Measurements from ENCODE around the gene FAM81B. TPM values are rescaled to one million over a fixed set of nuclear protein-coding genes. Genes with fewer than 3 reads are reported as not detected.
A peak's percentile ranks its signal among the peaks of the same experiment; 100 is the strongest.
"Not testable (repeated sequence)": the region's sequence is repeated elsewhere in the genome, so short reads cannot be mapped to it uniquely, and the experiment has no call there.

FAM81B gene, protein sequence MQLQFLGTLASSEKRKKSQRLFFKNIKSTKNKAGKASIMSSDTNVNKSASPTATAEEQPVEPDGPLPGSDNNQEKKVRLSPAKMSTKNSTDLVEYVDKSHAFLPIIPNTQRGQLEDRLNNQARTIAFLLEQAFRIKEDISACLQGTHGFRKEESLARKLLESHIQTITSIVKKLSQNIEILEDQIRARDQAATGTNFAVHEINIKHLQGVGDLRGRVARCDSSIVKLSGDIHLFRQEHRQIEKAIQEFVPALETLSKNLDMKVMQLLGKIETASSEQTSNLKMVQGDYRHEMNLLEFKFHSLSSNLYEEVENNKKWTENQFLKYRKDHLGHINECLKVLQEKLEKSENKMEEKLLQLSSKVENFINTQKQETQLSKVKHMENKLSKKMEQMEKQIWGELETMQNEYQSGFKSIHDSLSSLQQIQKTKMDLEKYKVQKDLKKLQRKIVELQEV
- polyA plus RNA-seq (2013, experiment 1 of 2; ENCODE audit: insufficient read length) = not detected
- polyA plus RNA-seq (2013, experiment 2 of 2; ENCODE audit: insufficient read length) = not detected

DNA sequence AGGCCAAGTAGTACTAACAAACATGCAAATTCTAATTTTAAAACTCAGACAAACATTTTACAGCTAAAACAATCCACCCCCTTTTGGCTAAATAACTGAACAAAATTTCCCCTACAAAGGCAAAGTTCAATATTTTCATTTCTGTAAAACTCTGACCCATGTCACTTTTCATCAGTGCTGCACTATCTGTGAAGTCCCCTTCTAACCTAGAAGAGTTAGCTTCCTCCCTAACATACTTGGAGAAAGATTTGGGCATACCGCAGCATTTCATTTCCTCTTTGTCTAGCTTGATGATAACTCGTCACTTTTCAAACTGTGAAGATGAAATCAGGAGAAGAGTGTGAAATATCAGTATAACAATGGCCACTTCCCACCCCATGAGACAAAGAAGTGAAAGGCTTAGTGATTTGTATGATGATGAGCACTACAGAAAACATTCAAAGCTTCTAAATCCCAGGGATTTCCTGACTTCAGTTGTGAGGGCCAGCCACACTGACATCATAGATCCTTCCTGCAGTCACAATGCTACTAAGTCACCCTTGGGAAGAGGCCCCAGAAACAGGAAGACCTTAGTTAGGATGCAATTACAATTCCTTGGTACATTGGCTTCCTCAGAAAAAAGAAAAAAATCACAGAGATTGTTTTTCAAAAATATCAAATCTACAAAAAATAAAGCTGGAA lies at the start of gene FAM81B:
Gene FAM81B (plus strand): TSS at position 555 of the 681 bp plus-strand sequence. CDS start 24 bp downstream, at position 579.
- peak; percentile 23 for DNase-seq

DNA sequence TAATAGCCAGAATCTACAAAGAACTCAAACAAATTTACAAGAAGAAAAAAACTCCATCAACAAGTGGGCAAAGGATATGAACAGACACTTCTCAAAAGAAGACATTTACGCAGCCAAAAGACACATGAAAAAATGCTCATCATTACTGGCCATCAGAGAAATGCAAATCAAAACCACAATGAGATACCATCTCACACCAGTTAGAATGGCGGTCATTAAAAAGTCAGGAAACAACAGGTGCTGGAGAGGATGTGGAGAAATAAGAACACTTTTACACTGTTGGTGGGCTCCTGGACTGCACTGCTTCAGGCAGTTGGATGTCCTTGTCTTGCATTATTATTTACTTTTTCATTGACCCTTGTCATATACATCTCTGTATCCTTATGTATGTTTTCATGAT lies 49.7 kb upstream of the FAM81B start:
- not testable (repeated sequence) for DNase-seq

DNA sequence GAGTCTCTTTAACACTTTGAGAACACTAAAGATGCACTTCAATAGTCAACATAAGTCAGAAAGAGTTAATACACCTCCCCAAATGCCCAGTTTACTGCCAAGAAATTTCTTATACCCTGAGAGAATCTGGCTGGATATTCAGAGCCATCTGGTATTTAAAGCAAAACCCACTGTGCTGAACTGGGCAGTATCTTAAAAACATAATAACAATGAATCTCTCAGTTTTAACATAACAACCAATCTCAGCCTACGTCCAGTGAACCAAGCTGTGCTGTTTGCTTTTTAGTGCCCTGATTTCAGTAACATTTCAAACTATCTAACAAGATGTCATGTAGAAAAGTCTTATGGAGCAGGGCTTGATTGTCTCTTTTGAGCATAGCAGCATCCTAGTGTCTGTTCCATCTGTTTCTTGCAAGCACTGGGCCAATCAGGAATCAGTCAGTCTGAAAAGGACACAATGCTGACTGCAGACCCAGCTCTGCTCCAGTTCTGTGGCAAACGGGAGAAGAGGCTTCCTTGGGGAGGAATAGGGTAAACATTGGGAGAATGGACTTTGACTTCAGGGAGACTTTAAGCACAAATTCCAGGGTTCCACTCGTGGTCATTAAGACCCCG lies 43.6 kb upstream of the FAM81B start:
- DNase-seq = no peak

DNA sequence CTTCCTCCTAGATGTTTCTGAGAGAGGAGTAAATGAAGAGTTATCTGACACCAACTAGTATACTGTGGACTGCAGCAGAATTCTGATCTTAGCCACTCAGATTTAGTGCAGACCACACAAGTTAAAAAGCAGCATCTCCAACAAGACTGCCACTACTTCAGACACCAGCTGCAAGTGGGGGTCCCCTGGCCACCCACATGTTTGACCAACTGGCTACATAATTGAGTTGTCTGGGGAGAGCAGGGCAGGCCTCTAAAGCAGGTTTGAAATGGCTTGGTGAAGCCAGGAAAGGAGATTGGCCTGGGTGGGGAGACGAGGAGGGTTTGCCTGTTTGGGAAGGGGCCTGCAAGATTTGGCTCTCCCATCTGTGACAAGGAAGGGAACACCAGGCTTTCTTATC lies 40.5 kb upstream of the FAM81B start:
- no peak for DNase-seq

DNA sequence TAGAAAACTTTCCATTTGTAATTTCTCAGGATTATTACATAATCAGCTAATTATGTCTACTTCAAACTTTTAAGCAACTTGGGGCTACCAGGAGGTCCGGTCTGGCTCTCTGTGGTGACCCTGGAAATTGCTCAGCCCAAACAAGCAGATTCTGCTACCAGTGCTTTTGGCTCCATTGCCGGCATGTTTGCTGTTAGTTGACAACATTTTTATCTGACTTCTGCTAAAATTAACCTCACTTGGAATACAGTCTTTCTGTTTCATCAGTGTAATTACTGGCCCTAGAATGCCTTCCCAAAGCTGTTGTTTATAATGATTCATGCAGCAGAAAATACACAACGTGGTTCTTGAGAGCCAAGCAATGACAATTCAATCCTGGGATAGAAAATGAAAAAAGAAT lies 38.5 kb upstream of the FAM81B start:
- DNase-seq = no peak

DNA sequence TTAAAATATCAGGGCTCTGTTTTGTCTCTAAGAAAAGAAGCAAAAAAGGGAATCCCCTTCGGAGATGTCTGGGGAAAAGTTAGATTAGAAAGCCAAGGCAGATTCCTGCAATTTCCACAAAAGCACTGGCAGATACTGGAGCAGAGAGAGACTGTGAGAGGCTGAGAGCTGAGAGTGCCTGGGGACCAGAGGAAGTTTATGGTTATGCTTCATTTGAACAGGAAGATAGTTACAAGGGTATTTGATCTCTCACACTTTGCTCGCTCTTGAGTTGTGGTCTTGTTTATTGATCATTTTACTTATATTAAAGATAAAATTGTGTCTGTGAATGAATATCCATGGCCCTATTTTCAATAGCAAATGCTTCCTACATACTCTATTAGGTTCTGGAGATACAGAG lies 32.8 kb upstream of the FAM81B start:
- no peak for DNase-seq

DNA sequence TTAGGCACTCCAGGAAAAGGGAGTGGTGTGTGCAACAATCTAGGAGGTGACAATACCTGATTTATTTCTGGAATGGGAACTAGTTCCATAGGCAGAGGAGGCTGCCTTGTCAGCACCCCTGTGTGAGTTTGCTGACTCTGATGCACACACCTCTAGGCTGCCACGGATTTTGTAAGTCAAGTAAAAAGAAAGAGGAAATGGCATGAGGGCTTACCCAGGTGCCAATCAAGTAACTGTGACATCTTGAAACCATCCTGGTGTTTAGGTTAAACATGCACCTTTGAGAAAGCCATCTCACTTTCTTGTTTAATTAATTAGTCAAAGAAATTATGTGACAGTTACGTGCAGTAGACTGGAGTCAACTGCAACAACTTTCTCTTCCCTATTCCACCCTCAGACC lies 32.3 kb upstream of the FAM81B start:
- DNase-seq = no peak

DNA sequence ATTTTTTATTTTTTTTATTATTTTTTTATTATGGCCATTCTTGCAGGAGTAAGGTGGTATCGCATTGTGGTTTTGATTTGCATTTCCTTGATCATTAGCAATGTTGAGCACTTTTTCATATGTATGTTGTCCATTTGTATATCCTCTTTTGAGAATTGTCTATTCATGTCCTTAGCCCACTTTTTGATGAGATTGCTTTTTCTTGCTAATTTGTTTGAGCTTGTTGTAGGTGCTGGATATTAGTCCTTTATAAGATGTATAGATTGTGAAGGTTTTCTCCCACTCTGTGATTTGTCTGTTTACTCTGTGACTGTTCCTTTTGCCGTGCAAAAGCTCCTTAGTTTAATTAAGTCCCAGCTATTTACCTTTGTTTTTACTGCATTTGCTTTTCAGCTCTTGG lies 30.5 kb upstream of the FAM81B start:
- not testable (repeated sequence) for DNase-seq

DNA sequence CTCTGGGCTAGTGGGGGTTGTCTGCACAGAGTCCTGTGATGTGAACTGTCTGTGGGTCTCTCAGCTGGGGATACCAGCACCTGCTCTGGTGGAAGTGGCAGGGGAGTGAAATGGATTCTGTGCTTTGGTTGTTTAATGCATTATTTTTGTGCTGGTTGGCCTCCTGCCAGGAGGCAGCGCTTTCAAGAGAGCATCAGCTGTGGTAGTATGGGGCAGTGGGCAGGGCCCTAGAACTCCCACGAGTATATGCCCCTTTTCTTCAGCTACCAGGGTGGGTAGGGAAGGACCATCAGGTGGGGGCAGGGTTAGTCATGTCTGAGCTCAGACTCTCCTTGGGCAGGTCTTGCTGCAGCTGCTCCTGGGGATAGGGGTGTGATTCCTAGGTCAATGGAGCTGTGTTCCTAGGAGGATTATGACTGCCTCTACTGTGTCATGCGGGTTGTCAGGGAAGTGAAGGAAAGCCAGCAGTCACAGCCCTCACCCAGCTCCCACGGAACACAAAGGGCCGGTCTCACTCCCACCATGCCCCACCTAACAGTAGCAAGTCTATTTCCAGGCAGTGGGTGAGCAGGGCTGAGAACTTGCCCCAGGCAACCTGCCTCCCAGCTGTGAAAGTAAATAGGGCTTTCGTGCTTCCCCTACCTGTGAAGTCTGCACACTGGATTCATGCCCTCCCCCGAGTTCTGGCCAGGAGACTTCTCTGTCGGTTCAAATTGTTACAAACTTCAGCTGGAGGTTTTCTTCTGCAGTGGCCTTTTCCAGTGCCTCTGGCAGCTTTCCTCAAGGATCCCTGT lies 25.7 kb upstream of the FAM81B start:
- DNase-seq = no peak

DNA sequence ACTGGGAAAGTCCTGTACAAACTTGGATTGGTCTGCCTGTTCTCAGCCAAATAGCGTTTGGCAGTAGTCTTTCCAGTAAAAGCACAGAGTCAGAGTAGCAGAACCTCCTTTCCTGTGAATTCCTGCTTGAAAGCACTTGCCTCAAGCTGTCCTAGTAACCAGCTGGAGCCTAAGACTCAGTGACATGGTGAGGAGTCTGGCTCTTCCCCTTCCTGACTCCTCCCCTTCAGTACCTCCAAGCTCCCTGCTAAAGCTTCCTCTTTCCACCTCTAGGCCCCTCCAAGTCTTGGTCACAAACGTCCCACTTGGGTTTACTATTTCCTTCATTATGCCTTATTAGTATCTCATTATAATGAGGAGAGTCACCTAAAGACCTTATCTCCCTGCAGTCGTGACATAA lies 21.4 kb upstream of the FAM81B start:
- no peak for DNase-seq

DNA sequence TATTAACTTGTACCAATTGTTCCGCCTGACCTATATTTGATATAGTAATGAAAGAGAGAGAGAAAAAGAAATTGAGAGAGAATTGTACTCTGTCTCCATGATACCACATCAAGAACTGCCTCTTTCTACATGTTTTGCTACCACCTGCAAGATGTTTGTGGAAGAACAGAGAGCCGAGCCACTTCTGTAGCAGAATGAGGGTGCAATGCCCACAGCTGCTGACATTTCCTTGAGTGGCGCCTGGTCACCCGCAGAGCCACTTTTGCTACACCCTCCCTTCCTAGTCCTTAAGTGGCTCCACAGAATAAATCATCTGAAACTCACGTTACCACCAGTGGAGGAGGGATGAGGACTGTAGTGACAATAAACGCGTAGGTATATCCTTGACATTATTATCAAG lies 17.1 kb upstream of the FAM81B start:
- no peak for DNase-seq

DNA sequence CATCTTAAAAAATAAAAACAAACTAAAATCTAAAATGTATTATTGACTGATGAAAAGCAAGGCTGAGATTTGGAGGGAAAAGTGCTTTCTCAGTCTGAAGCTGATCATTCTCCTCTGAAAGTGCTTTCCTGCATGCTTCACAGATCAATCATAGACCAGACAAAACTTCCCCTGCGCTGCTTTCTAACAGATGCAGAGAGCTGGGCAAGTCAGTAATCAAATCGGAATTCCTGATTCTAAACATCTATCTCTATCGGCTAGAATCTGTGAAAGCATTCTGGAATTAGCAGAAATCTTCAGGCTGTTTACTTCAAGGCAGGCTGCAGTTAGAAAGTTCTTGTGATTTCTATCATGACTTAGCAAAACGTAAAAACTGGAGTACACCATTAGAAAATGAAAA lies 15.6 kb upstream of the FAM81B start:
- peak; percentile 19 for DNase-seq

DNA sequence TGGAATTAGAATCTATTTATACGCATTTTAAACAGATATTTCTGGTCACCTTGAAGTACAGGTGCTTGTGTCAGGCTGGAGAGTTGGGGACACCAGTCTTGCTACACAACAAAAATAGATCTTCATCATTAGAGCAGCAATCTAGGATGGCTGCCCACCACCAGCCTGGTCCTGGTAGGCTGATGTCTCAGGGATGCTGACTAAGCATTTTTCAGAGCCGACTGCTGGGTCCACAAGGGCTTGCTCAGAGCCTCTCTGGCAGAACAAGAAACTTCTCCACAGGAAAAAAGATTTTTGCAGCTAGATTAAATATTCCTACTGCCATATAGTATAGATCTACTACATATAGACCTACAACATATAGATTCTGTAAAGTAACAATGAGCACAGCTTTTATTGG lies 12.0 kb upstream of the FAM81B start:
- no peak for DNase-seq

DNA sequence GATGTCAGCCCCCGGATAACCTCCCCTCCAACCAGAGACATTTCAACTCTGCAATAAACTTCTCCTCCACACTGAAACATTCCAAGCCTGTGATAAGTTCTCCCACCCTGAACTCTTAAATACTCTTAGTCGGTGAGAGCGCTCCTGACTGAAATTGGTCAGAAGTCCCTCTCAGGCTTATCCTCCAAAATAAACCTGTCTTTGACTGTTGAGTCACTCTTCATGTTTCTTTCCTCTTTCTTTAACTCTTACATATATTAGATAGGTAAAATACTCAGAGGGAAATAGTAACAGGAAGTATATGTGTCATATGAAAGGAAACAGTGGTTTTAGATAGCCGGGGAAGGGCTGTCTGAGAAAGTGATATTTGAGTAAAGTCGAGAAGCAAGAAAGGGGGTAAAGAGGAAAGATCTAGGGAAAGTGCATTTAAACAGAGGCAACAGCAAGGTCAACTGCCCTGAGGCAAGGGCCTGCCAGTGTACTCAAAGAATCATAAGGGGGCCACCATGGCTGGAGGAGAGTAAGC lies 11.0 kb upstream of the FAM81B start:
- DNase-seq = no peak

DNA sequence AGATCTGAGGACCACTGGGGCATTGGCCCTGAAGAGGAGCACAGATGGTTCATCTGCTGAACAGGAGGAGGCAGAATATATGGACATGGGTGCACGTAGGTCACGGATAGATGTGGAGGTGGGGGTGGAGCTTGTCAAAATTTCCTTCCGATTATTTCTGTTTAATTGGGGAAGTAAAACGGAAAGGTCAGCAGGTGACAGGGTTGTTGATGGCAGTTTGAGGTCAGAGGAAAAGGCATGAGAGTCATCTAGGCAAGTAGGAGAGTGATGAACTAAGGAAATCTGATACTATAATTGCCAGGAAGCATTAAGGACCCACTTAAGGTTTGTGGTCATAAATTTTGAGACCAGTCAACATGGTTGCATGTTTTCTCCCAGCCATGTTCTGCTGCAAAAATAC lies 8.4 kb upstream of the FAM81B start:
- DNase-seq = no peak

DNA sequence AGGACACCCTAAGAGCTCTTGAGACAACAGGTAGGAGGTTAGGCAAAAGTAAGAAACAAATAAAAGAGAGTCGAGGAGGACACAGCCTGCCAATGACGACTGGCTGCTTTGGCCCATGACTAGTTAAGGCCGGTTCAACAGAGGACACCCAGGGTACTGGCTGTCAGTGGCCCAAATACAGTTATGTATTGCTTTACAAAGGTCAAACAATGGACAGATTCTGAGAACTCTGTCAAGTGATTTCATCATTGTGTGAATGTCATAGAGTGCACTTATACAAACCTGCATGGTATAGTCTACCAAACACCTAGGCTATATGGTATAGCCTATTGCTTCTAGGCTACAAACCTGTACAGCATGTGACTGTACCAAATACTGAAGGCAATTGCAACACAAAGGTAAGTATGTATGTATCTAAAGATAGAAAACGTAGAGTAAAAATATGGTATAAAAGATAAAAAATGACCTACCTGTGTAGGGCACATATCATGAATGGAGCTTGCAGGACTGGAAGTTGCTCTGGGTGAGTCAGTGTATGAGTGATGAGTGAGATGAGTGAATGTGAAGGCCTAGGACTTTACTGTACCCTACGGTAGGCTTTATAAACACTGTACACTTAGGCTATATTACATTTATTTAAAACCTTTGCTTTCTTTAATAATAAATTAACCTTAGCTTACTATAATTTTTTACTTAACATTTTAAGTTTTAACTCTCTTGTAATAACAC lies 6.5 kb upstream of the FAM81B start:
- no peak for DNase-seq

DNA sequence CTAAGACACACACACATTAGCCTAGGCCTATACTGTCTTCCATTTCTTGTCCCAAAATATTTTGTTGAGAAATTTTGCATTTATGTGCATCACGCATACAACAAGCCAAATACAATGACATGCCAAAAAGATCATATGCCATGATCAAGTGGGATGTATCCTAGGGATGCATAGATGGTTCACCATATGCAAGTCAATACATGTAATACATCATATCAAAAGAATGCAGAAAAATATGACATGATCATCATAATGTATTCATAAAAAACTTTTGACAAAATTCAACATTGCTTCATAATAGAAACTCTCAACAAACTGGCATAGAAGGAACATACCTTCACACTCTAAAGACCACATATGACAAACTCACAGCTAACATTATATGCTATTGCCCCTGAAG lies 5.8 kb upstream of the FAM81B start:
- DNase-seq = no peak

DNA sequence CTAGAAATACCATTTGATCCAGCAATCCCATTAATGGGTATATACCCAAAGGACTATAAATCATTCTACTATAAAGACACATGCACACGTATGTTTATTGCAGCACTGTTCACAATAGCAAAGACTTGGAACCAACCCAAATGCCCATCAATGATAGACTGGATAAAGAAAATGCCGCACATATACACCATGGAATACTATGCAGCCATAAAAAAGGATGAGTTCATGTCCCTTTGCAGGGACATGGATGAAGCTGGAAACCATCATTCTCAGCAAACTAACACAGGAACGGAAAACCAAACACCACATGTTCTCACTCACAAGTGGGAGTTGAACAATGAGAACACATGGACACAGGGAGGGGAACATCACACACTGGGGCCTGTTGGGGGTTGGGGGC lies 799 bp downstream of the FAM81B start:
- not testable (repeated sequence) for DNase-seq

DNA sequence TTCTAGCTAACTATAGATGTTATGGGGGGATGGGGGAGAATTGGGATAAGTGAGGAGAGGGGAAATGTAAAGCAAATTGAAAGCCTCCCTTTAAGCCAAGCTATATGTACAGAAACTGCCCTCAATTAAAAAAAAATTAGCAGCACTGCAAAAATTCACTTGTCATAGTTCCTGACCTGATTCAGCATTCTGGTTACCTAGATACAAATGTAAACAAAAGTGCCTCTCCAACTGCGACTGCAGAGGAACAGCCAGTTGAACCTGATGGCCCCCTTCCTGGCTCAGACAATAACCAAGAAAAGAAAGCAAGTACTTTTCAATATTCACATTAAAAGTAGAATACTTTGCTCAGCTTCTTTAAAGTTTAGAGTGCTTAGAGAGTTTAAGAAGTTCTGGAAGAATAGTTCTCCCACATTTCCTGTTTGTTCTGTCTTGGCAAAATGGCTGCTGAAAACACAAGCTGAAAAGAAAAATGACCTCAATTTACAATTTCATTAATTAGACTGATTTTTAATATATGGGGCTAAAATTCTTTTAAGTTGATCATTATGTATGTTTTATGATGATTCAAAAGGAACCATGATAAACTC lies 1.5 kb downstream of the FAM81B start:
- DNase-seq = no peak

DNA sequence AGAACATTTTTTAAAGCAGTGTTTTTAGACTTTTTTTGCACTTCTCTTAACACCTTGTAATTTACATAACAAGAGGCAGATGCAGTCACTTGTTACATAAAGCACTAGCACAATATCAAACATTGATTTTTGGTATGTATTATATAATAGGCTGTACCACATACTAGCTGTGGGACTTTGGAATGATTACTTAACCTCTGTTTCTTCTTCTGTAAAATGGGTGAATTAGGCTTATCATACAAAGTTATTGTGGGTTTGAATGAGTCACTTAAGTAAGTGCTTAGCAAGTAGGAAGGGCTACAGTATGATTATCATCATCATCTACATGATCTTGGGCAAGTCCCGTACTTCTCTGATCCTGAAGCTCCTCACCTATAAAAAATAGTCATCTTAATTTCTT lies 2.1 kb downstream of the FAM81B start:
- DNase-seq = no peak

DNA sequence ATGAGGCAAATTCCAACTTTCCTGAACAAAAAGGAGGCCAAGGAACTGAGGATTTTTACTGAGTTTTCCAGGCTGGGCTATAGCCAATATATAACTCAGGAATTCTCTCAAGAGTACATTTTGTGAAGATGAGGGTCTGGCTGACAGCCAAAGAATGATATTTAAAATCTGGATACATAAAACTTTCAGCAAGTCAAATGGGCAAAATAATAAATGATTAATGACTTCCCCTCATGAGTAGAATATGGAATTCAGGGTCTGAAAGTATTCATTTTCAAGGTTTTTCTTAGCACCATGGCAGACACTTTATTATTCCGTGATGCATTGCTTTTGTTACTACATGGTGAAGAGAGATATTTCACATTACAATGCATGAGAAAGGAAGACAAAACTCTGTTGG lies 7.8 kb downstream of the FAM81B start:
- peak; percentile 36 for DNase-seq
